Embryonic facial prominence (tissue), 1 donor: ENCODE measurements around the gene LINC01488.

Experiments used
- DNase-seq: peaks from one replicate; pipeline ENCODE4 v3.0.0-alpha.2; 2016; ENCODE audit errors: extremely low spot score

Gene LINC01488

GRCh38 chr11:69479591-69480271 lies 1.7 kb upstream of the LINC01488 start:
- no peak for DNase-seq

DNA sequence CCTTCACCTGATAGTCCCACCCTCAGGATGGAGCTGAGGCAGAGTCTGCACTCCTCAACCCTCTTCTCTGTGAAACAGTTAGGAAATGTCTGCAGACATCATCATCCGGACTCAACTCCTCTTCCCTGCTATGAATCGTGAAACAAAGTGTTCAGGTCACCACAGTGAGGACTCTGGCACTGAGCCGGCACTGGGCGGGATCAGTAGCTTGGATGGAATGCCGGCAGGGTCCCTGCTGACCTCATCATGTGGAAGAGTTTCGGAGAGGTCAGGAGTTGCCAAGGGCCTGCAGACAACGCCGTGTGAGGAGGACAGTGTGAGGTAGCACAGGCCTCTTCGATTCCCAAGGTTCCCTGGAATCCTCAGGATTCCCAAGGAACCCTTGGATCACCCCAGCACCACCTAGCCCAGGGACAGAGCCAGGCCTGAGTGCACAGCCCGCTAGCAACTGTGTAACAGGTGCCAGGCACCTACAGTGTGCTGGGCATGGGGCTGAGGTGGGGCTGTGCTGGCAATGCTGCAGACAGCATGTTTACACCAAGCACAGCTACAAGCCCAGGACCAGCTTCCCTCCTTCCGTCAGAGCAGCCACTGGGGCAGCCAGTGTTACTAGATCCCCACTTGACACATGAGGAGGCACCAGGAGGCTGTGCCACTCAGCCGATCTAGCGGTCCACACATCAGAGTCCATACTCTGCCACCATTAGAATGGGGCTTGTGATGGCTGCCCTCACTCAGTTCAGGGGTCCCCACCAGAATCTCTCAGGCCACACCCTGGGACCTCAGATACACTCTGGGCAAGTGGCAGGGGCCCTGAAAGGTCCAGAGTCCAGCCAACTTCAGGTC lies 693 bp upstream of the LINC01488 start:
- no peak for DNase-seq

DNA sequence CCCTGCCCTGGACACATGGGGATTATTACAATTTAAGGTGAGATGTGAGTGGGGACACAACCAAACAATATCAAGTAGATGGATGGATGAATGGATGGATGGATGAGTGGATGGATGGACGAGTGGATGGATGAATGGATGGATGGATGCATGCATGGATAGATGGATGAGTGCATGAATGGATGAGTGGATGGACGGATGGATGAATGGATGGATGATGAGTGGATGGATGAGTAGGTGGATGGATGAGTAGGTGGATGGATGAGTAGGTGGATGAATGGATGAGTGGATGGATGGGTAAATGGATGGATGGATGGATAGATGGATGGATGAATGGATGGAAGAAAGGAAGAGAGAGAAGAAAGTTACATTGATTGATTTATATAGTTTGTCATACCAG lies 859 bp downstream of the LINC01488 start:
- DNase-seq = no peak

GRCh38 chr11:69483170-69483569 lies 1.7 kb downstream of the LINC01488 start:
- DNase-seq = no peak

GRCh38 chr11:69483691-69484426 lies 2.4 kb downstream of the LINC01488 start:
- no peak for DNase-seq

DNA sequence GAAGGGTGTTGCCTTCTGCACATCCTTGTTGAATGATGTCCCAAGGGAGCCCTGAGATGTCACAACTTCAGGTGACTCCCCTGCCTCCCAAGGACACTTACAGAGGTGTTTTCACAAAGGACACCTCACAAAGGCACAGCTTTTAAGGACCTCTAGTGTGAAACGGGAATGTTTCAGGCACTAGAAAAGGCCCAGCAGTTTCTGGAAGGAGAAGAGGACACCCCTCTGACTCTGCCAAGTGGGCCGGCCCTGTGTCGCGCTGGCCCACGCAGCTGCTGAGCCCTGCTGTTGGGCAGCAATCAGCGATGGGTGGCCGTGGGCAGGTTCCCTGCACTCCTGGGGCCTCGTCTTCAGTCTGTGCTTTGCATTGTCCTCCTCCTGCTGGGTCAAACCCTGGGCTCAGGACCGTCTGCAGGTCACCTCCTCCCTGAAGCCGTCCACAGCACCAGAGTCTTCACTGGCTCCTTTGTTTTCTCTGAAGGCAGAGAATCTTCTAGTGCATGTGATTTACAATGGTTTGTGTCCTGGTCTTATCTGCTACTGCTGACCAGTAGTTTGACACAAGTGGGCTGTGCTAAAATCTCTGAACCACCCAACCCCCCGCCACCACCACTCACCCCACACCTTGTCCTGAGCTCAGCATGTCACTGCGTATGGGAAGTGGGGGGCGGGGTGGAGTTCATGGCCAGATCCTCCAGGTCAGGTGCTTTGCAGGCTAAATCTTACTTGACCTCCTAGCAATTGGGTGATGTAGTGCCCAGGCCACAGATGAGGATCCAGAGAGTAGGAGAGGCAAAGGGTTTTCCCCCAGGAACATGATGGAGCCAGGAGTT lies 3.2 kb downstream of the LINC01488 start:
- DNase-seq = no peak

- no peak for DNase-seq
Observed at GRCh38 chr11:69485337-69486041, 4.0 kb downstream of the LINC01488 start.

- no peak for DNase-seq
Observed at GRCh38 chr11:69486056-69486772, 4.8 kb downstream of the LINC01488 start.

DNA sequence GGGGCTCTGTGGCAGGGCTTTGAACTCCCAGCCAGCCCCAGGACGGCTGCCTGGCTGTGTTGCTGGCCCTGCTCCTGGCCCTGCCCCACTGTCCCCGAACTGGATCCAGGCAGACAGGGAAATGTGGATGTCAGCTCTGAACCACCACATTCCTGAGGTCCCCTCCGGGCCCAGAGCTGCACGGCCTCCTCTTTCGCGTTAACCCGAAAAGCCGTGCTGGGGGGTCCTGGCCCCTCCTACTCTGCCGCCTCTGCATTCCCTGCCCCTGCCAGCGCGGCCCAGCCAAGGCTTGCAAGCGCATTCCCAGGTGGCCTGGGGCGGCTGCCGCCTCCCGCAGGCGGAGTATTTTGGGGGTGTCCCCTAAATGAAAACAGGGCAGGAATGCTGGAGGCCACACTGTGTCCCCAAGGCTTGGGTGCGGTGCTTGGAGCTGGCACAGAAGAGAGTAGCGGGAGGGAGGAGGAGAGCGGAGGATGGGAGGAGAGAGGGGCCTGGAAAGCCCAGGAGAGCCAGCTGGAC lies 5.4 kb downstream of the LINC01488 start:
- no peak for DNase-seq

DNA sequence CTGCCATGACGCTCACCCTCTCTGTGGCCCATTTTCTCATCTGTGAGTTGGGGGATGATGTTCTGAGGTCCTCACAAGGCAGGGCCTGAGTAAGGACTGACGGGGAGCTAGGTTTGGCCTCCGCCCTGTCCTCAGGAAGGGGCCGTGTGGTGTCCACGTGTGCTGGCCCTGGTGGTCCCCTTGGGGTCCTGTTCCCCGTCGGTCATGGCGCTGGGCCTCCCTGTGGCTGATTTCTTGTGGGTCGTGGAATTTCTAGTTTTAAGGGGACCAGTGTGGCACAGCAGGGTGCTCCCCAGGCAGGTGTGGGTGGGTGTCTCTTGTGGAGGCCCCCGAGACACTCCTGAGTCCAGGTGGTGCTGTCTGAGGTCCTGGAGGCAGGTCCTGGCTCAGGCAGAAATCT lies 5.9 kb downstream of the LINC01488 start:
- DNase-seq = no peak

- DNase-seq = no peak
Observed at GRCh38 chr11:69487849-69488542, 6.5 kb downstream of the LINC01488 start.

GRCh38 chr11:69488543-69488940 lies 7.1 kb downstream of the LINC01488 start:
- DNase-seq = no peak

- no peak for DNase-seq
Observed at GRCh38 chr11:69489031-69489745, 7.7 kb downstream of the LINC01488 start.

DNA sequence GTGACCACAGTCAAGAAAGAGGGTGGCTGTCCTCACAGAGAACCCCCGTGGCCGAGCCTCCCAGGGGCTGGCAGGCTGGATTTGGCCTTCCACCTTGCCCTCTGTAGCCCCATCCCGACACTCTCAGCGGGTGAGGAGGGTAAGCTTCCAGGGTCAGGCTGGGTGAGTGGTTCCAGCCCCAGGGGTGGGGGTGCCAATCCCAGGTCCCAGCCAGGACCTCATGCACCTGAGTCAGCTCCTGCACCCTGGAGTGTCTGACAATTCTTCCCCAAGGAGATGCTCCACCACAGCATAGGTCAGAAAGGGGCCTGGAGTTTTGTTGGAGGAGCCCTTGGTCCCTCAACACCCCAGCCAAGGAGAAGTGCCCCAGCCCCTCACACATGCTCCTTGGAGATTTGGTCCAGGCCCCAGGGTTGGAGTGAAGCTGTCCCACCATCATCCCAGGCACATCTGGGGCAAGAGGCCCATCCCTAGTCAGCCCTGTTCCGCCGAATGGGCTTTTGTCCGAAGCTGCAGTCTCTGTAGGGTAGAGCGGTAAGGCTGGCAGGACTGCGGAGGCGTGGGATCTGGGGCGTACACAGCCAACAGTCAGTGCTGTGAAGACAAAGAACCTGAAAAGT lies 8.4 kb downstream of the LINC01488 start:
- no peak for DNase-seq

- no peak for DNase-seq
Observed at GRCh38 chr11:69490516-69490915, 9.1 kb downstream of the LINC01488 start.

GRCh38 chr11:69491071-69492031 lies 9.9 kb downstream of the LINC01488 start:
- DNase-seq = no peak
